Glomerular endothelial cell (primary cell): ENCODE data around the gene PRM3. TPM values are rescaled to one million over a fixed set of nuclear protein-coding genes. Genes with fewer than 3 reads are reported as not detected.

Experiments used
- DNase-seq: peaks from one replicate; pipeline ENCODE4 v3.0.0-alpha.2; 2011; ENCODE audit warnings: low read depth, low spot score; ENCODE audit errors: extremely low read depth
- total RNA-seq: library from RNA; depleted of rRNA; stranded (reverse); fragments of >200 nt; gene quantifications from 2 replicates; pipeline ENCODE4 v1.2.3, GENCODE V29; 2015

The PRM3 gene
- total RNA-seq, 1 donor from 2014 or later = not detected

DNA sequence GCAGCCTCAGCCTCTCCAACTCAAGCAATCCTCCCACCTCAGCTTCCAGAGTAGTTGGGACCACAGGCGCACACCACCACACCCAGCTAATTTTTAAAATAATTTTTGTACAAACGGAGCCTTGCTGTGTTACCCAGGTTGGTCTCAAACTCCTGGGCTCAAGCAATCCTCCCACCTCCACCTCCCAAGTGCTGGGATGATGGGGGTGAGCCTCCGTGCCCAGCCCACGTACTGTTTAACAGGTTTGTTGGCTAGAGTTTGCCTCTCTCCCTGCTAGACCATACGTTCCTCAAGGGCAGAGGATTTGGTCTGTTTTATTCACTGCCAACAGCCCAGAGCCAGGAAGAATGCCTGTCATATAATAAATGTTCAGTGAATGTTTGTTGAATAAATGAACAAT is 44.0 kb downstream of the PRM3 start:
- DNase-seq = no peak

DNA sequence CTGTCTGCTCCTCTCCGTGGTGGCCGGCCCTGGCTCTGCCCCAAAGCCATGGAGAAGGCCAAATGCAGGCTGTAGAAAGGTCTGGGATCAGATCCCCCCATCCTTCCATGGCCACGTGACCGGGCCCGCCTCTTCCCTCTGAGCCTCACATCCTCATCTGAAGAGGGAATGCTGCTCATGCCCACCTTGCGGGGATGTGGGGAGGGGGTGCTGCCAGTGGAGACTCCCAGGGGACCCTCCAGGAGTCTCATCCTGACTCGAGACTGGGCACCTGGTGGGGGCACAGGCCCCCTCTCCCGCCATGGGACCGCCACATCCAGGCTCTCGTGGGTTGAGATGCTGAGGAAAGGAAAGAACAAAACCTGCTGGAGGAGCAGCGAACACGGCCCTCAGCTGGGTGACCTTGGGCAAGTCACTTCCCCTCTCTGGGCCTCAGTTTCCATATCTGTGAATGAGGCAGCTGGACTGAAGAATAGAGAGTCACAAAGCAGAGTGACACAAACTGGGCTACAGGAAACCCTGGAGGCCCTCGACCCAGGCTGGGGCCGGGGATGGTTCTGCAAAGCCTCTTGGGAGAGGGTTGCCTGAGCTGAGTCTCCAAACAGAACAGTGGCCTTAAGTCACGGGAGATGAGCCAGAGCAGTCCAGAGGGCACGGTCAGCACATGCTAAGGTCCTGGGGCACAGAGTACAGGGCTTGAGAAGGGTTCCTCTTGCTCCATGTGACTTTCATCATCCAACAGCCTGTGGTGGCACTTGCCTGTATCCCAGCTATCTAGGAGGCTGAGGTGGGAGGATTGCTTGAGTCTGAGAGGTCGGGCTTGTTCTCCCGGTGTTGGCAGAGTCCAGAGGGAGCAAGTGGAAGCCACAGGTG is 47.5 kb downstream of the PRM3 start:
- no peak for DNase-seq

- no peak for DNase-seq
Measured at GRCh38 chr16:11224894-11225676, 48.3 kb downstream of the PRM3 start.

DNA sequence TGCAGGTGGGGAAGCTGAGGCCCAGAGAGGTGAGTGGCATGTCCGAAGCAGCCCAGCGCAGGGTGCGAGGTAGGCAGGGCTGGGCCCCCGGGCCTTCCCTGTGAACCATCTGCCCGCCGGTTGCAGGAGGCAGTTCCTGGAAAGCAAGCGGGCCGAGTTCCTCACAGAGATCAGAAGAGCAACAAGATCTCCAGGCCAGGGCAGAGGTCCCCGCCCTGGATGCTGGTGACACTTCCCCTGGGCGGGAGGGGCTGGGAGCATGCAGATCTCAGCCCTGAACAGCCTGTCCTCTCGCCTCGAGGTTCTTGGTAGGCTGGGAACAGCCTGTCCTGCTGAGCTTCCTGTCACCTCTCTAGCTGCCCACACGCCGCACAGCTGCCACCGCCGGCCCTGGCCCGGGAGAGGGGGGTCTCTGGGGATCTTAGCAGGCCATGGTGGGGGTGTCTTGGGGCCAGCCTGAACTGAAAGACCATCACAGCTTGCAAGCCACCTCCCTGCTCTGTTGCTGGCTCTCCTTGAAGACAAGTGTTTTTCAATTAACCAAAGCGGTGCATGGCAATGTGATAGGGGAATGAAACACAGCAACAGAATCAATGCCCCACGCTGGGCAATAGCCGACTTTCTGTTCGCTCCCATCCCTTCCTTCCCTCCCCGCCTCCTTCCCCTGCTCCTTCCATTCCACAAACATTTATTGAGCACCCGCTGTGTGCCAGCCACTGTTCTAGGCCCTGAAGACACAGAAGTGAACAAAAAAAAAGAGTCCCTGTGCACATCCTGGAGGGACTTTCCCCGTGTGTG is 49.1 kb downstream of the PRM3 start:
- DNase-seq = no peak

Other genes with a start within 250 kb of the PRM3 start
- 4.2 and 11.3 TPM in 2 replicates for gene SOCS1, start 17.4 kb downstream of the PRM3 start, total RNA-seq
- not detected in 2 replicates for gene TNP2, start 4.3 kb downstream of the PRM3 start, total RNA-seq
- gene PRM2, start 2.9 kb upstream of the PRM3 start, total RNA-seq = not detected in 2 replicates
- gene PRM1, start 7.7 kb upstream of the PRM3 start, total RNA-seq = not detected in 2 replicates
- gene RMI2, start 71.8 kb upstream of the PRM3 start, total RNA-seq = 3.6 and 5.9 TPM in 2 replicates